ENCODE data around the gene KRTAP12-3.

The KRTAP12-3 gene

DNA sequence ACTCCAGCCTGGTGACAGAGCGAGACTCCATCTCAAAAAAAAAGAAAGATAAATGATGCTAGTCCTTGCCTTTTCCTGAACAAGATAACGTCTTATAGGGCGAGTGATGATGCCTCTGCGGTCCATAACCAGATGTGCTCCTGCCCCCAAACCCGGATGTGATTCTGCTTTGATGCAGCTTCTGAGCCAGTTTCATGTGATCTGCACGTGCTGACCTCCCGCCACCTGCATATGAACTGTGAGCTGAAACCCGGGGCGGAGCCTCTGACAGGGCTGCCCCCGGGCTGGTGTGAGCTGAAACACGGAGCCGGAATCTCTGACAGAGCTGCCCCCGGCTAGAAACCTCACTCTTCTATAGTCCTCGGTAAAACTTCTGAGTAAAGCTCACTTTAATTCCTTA lies 4.6 kb upstream of the KRTAP12-3 start:
- Histone ChIP-seq H3K4me1 (ENCODE audit: low read depth, poor library complexity, severe bottlenecking) (no peaks in the 10 kb centered on the region), H3K27ac (no peak overlapping the region), H4K20me1 (ENCODE audit: insufficient read depth) (no peaks in the 10 kb centered on the region), H3K4me3 (IDR thresholded peaks at IDR 0.05; ENCODE audit: insufficient read depth, low read depth, low read length) (no peak overlapping the region), H3K27me3 (ENCODE audit: insufficient read depth, low read depth) (peaks cover 52% of the 10 kb centered on the region), H2AFZ (ENCODE audit: low read depth) (no peak overlapping the region), H3K36me3 (ENCODE audit: insufficient read depth) (no peaks in the 10 kb centered on the region), H3K9ac (no peak overlapping the region), H3K4me2 (no peak overlapping the region), H3K79me2 (ENCODE audit: insufficient read depth, low read depth) (no peaks in the 10 kb centered on the region)
- TF ChIP-seq, protein P1, sequence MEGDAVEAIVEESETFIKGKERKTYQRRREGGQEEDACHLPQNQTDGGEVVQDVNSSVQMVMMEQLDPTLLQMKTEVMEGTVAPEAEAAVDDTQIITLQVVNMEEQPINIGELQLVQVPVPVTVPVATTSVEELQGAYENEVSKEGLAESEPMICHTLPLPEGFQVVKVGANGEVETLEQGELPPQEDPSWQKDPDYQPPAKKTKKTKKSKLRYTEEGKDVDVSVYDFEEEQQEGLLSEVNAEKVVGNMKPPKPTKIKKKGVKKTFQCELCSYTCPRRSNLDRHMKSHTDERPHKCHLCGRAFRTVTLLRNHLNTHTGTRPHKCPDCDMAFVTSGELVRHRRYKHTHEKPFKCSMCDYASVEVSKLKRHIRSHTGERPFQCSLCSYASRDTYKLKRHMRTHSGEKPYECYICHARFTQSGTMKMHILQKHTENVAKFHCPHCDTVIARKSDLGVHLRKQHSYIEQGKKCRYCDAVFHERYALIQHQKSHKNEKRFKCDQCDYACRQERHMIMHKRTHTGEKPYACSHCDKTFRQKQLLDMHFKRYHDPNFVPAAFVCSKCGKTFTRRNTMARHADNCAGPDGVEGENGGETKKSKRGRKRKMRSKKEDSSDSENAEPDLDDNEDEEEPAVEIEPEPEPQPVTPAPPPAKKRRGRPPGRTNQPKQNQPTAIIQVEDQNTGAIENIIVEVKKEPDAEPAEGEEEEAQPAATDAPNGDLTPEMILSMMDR (conservative IDR thresholded peaks at IDR 0.05; ENCODE audit: low read depth, low read length): no peak

DNA sequence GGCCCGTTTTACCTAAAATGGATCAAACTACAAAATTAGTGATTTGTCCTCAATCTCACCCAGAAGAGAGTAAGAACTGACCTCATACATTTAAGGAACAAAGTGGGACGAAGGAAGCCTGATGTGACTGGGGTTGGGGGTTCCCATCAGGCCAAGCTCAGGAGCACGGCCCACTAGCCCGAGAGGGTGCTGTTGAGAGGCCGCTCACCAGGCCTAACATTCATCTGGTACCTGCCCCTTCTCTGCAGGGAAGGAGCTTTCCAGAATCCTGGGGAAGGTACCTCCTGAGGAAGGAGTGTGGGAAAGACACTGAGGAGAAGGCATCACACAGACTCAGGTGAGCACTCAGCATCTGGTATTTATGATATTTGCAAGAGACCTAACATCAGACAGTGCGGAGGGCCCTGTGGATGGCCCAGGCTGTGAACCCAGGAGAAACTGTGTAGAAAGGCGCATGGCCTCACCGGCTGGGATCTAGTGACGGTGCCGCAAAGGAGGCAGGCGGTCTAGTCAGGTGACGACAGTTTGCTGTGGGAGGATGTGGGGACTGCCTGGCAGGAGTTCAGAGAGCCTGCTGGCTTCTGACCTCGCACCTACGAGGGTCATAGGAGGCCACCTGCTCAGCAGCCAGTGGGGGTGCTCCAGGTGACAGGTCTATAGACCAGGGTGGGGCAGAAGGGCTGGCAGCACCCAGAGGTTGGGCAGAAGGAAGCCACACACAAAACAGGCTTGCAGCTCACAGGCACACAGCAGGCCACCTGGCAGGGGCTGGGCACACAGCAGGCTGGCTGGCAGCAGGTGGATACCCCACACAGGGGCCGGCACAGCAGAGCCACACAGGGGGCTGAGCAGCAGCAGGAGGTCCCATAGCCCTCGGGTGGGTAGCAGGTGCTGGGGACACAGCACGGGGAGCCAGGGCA lies 3.8 kb upstream of the KRTAP12-3 start:
- Histone ChIP-seq H3K4me3 (IDR thresholded peaks at IDR 0.05; ENCODE audit: insufficient read depth, low read depth, low read length) (no peak overlapping the region), H3K36me3 (ENCODE audit: insufficient read depth) (no peaks in the 10 kb centered on the region), H2AFZ (ENCODE audit: low read depth) (no peak overlapping the region), H4K20me1 (ENCODE audit: insufficient read depth) (no peaks in the 10 kb centered on the region), H3K79me2 (ENCODE audit: insufficient read depth, low read depth) (no peaks in the 10 kb centered on the region), H3K9ac (no peak overlapping the region), H3K4me2 (no peak overlapping the region), H3K27ac (no peak overlapping the region), H3K27me3 (ENCODE audit: insufficient read depth, low read depth) (peaks cover 46% of the 10 kb centered on the region), H3K4me1 (ENCODE audit: low read depth, poor library complexity, severe bottlenecking) (no peaks in the 10 kb centered on the region)
- TF ChIP-seq, protein P1 (conservative IDR thresholded peaks at IDR 0.05; ENCODE audit: low read depth, low read length): no peak

DNA sequence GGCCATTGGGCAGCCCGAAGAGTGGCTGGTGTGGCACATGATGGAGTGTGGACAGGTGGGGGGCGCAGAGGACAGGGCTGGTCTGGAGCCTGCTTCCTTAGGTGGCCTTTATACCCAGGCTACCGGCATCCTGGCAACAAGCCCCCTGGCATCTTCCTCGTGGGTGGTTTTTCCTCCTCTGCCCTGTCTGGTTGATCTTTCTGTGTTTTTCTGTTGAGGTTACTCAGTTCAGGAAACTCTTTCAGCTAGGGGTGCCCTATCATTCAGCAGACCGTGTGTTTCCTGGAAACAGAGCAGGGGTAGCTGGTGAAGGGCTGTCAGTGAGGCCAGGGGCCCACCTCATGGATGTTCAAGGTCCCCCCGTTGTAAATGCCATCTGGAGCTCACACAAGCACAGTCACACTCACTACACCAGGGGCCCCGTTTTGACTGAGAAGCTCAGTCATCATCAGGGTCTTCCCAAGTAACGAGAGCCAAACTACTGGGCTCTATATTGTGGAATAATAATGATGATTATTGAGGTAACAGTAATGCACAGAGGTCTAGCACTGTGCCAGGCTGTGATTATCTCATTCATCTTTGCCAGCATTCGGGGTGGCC lies 3.1 kb upstream of the KRTAP12-3 start, which contains the start of gene KRTAP12-4:
Gene KRTAP12-4 (minus strand): TSS at position 84 of the 600 bp plus-strand sequence. CDS start 45 bp downstream, at position 39.
- no peak within 1 kb of the TSS for H2AFZ ChIP-seq (ENCODE audit: low read depth)
- no peak within 1 kb of the TSS for H3K4me3 ChIP-seq (IDR thresholded peaks at IDR 0.05; ENCODE audit: insufficient read depth, low read depth, low read length)
- TF ChIP-seq, protein P1 (conservative IDR thresholded peaks at IDR 0.05; ENCODE audit: low read depth, low read length): no peak
- peaks cover 44% of the 10 kb centered on the region for H3K27me3 ChIP-seq (ENCODE audit: insufficient read depth, low read depth)
- H3K4me1 ChIP-seq (ENCODE audit: low read depth, poor library complexity, severe bottlenecking): no peaks in the 10 kb centered on the region
- no peaks in the 10 kb centered on the region for H3K36me3 ChIP-seq (ENCODE audit: insufficient read depth)
- H3K4me2 ChIP-seq: no peak within 1 kb of the TSS
- no peak within 1 kb of the TSS for H3K9ac ChIP-seq
- H3K79me2 ChIP-seq (ENCODE audit: insufficient read depth, low read depth): no peaks in the 10 kb centered on the region
- H3K27ac ChIP-seq: no peak within 1 kb of the TSS
- H4K20me1 ChIP-seq (ENCODE audit: insufficient read depth): no peaks in the 10 kb centered on the region

DNA sequence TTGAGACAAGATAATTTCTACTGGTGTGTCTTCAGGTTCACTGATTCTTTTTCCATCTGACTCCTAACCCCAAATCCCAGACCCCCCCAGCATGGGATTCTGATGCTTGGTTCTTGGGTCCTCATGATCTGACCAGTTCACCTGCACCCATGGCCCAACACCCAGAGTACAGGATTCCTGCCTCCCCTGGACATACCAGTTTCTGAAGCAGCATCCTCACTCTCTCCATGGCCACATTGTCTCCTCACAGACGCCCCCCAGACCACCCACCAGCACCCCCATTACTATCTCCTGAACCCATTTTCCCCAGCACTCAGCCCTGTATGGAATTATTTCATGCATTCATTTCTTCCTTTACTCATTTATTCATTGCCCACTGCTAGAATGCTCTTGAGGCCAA lies 864 bp upstream of the KRTAP12-3 start:
- H3K4me3 ChIP-seq (IDR thresholded peaks at IDR 0.05; ENCODE audit: insufficient read depth, low read depth, low read length): no peak overlapping the region
- H4K20me1 ChIP-seq (ENCODE audit: insufficient read depth): no peaks in the 10 kb centered on the region
- no peaks in the 10 kb centered on the region for H3K4me1 ChIP-seq (ENCODE audit: low read depth, poor library complexity, severe bottlenecking)
- H2AFZ ChIP-seq (ENCODE audit: low read depth): no peak overlapping the region
- no peak overlapping the region for H3K4me2 ChIP-seq
- no peaks in the 10 kb centered on the region for H3K36me3 ChIP-seq (ENCODE audit: insufficient read depth)
- H3K9ac ChIP-seq: no peak overlapping the region
- TF ChIP-seq, protein P1 (conservative IDR thresholded peaks at IDR 0.05; ENCODE audit: low read depth, low read length): no peak
- H3K79me2 ChIP-seq (ENCODE audit: insufficient read depth, low read depth): no peaks in the 10 kb centered on the region
- H3K27me3 ChIP-seq (ENCODE audit: insufficient read depth, low read depth): peaks cover 33% of the 10 kb centered on the region
- H3K27ac ChIP-seq: no peak overlapping the region
